GM10248 (cell line): Measurements from ENCODE around the gene UGGT2.
A peak's percentile ranks its signal among the peaks of the same experiment; 100 is the strongest.

Source experiments
- CTCF ChIA-PET: fragments of 300-600 bp; sonication (Branson Sonifier 250); formaldehyde crosslinking; extraction: SDS; loops from one replicate; lab custom pipeline; 2021; ENCODE audit warnings: antibody characterized with exemption; lab: Yijun Ruan, JAX
- POLR2A ChIA-PET: fragments of 350-650 bp; sonication (Branson Sonifier 250); formaldehyde crosslinking; extraction: SDS; loops from one replicate; lab custom pipeline; 2020; ENCODE audit warnings: antibody characterized with exemption; lab: Yijun Ruan, JAX
- DNase-seq: peaks from one replicate; pipeline ENCODE4 v3.0.0; 2012; ENCODE audit errors: extremely low spot score
- TF ChIP-seq, protein P1 (sequence below): IDR thresholded peaks from 2 replicates; pipeline ENCODE4 v1.5.1; 2012; ENCODE audit warnings: mild to moderate bottlenecking, low read depth; ENCODE audit errors: extremely low read depth, missing control alignments, control extremely low read depth

UGGT2 gene

GRCh38 chr13:96053003-96053703 is at the start of gene UGGT2:
Gene UGGT2 (minus strand): TSS chr13:96053401. CDS start chr13:96053312, 89 bp downstream.
- TF ChIP-seq, protein P1, sequence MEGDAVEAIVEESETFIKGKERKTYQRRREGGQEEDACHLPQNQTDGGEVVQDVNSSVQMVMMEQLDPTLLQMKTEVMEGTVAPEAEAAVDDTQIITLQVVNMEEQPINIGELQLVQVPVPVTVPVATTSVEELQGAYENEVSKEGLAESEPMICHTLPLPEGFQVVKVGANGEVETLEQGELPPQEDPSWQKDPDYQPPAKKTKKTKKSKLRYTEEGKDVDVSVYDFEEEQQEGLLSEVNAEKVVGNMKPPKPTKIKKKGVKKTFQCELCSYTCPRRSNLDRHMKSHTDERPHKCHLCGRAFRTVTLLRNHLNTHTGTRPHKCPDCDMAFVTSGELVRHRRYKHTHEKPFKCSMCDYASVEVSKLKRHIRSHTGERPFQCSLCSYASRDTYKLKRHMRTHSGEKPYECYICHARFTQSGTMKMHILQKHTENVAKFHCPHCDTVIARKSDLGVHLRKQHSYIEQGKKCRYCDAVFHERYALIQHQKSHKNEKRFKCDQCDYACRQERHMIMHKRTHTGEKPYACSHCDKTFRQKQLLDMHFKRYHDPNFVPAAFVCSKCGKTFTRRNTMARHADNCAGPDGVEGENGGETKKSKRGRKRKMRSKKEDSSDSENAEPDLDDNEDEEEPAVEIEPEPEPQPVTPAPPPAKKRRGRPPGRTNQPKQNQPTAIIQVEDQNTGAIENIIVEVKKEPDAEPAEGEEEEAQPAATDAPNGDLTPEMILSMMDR = no peak
- POLR2A ChIA-PET = interaction anchor here (0.5 kb wide), 1 partner anchor 46 kb away, joined by 7 read pairs; no protein-coding TSS in a partner anchor
- CTCF ChIA-PET = interaction anchor here (1.3 to 1.5 kb wide), 2 partner anchors 33 to 79 kb away, joined by 3 to 10 read pairs; no protein-coding TSS in a partner anchor
- DNase-seq = peak; percentile 98

DNA sequence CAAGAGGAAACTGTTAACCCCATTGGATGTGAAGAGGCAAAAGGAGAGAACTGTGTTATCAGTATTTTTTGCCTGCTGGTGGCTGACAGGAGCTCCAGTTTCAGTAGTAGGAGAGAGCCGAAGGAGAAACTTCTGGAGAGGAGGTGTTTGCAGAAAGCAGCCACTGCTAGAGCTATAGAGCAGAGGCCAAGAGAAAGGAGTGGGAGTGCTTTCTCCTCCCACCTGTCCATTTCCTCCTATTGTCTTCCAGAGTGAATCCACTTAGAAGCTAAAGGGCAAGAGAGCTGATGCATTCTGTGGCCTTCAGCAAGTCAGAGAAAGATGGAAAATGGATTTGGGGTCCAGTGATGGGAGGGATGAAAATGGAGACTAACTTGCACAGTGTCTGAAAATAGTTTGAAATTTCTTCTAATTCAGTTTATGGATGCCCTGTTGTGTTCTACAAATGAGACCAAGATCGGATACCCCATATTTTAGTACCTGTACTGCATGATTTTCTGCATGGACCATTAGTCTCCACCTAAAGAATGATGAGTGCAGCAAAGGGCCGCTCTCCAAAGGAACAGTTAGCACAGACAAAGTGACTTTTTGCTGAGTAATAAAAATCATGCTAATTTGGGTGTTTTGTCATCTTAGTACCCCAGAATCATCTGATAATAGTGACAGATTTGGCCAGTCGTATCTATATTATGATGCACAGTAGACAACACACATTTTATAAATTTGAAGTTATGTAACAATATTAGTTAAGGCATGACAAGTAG is 47.4 kb upstream of the UGGT2 start:
- DNase-seq = no peak
- POLR2A ChIA-PET = no interaction called here
- TF ChIP-seq, protein P1 = no peak
- CTCF ChIA-PET = no interaction called here

DNA sequence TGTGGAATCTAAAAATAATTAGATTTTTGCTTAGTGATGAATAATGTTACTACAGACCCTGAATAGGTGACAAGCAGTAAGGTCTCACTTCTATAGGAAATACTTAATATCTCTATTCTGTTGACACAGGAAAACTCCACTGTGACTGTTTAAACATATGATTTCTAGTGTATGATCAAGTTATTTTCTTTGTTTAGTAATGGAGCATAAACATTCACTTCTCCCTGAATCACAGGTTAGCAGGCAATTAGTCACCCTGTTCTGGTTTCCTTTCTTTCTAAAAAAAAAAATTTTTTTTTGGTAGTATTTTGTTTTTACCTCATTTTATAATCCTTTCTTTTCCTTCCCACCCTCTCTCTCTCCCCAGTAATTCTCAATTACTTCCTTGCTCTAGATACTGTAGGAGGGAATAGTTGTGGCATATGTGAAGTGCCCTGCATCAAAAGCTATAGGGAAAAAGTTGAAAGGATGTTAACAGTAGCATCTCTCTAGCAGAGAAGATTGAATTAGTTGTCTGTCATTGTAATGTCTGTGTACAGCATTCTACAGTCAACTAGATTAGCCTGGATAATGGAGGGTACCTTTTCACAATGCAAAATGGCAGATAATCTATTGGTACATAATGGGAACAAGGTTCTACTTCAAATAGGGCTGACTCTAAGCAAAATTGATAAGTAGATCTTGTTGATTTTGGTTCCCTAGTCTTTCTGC is 40.2 kb upstream of the UGGT2 start:
- DNase-seq = no peak
- TF ChIP-seq, protein P1 = no peak
- ChIA-PET POLR2A (no interaction called here), CTCF (interaction anchor here (1.1 to 1.2 kb wide), 2 partner anchors 16 to 20 kb away, joined by 3 to 4 read pairs; no protein-coding TSS in a partner anchor)

DNA sequence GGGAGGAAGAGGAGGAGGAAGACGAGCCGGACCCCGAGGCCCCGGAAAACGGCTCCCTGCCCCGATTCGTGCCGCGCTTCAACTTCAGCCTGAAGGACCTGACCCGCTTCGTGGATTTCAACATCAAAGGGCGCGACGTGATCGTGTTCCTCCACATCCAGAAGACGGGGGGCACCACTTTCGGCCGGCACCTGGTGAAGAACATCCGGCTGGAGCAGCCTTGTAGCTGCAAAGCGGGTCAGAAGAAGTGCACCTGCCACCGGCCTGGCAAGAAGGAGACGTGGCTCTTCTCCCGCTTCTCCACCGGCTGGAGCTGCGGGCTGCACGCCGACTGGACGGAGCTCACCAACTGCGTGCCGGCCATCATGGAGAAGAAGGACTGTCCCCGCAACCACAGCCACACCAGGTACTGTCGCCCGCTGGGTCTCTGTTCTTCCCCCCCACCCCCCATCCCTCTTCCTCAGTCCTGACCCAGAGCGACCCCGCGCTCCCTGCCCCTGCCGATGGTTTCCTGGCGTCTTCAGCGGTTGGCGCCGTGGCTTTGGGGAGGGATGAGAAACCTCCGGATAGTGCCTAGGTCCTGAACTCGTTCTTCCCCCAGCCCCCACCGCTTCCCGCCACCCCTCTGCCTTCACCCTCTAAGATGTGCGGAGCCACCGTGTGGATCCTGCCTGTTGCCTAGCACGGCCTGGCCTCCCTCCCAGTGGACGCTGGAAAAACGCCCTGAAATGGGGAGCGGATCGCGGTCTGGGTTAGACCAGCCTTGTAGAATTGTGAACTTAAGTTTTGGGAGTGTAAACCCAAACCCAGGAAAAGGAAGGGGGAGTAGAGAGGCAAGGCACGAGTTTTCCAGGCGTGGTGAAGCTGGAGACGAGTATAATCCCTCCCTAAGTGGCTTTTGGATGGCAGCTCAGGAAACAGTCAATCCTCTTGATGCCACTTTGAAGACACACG is 38.2 kb upstream of the UGGT2 start:
- TF ChIP-seq, protein P1 = no peak
- peak; percentile 20 for DNase-seq
- POLR2A ChIA-PET = no interaction called here
- CTCF ChIA-PET = no interaction called here

GRCh38 chr13:96090240-96091101 is 37.3 kb upstream of the UGGT2 start:
- POLR2A ChIA-PET = no interaction called here
- TF ChIP-seq, protein P1 = no peak
- DNase-seq = peak; percentile 44
- CTCF ChIA-PET = no interaction called here
